Right kidney (tissue), 1 donor: ENCODE measurements around the gene AGPAT3.

Experiments
- DNase-seq: peaks from one replicate; pipeline ENCODE4 v3.0.0-alpha.2; 2016

AGPAT3 gene

DNA sequence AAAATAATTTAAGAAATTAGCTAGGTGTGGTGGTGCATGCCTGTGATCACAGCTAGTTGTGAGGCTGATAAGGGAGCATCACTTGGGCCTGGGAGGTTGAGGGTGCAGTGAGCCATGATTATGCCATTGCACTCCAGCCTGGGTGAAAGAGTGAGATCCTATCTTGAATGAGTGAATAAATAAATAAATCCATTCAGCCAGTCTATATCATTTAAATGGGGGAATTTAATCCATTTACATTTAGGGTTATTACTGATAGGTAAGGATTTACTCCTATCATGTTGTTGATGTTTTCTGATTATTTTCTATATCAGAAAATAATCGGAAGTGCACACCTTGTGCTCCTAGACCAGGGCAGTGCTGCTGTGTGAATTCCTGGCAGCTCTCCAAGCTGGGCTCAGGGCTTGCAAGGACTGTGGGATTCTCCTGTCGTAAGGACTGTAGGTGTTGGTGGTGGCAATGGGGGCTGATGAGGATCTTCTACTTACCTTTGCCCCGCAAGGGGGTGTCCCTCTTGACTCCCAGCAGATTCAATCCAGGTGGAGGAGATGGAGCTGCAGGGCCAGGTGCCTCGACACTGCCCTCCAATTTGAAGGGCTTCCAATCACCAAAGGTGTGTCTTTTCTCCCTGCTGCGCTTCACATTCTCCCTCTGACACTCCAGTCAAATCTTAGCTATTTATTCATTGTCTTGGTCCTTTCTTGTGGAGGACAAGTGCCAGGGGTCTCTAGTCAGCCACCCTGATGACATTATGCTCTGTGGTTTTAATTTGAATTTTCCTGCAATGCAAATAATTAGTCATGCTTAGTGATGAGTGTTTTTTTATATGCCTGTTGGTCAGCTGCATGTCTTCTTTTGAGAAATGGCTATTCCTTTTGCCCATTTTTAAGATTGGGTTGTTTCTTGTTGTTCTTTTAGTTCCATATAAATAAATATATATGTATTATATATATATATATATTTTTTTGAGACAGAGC lies 133.0 kb downstream of the AGPAT3 start:
- DNase-seq, result no peak

DNA sequence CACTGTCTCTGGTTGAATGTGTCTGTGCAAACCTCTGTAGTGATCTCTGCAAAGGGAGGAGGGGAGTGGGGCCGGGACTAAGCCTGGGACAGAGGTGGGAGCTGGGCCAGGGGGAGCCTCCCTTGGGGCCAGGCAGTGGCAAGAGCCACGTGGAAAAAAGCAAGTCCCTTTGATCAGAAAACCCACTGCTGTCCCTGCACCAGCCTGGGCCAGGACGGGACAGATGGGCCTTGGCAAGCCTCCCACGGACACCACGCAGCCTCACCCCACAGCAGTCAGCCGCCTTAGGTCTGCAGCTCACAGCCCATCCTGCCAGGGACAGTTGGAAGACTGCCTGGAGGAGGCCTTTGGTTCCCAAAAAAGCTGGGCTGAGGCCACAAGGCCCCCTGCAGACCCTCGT lies 135.3 kb downstream of the AGPAT3 start:
- no peak for DNase-seq

DNA sequence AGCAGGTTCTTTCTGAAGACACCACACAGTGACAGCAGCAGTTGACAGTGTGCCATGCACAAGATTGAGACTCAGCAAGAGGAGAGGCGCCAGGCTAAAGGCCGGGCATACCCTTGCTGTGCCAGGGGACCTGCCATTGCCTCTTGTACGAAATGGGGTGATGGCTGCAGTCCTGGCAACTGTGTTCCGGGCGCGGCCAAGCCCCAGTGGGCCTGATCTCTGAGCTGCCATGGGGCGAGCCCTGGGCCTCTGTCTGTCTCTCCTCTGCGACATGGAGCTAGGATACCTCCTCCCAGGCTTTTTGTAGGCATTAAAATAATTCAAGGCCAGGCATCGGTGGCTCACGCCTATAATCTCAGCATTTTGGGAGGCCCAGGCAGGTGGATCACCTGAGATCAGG lies 137.5 kb downstream of the AGPAT3 start:
- no peak for DNase-seq

DNA sequence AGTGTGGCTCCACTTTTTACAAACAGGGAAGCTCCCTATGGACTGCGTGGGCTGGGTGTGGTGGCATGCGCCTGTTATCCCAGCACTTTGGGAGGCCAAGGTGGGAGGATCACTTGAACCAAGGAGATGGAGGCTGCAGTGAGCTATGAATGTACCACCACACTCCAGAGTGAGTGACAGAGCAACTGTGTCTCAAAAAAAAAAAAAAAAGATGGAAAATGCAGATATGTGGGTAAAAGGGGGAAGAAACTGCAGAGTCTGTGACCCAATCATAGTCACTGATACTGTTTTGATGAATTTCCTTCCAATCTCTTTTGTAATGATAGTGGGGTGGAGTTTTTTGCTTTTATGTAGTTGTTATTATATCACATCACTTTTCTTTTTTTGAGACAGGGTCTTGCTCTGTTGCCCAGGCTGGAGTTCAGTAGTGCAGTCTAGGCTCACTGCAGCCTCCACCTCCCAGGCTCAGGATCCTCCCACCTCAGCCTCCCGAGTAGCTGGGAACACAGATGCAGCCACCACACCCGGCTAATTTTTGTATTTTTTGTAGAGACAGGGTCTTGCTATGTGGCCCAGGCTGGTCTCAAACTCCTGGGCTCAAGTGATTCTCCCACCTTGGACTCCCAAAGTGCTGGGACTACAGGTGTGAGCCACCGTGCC lies 138.4 kb downstream of the AGPAT3 start:
- DNase-seq, result no peak

DNA sequence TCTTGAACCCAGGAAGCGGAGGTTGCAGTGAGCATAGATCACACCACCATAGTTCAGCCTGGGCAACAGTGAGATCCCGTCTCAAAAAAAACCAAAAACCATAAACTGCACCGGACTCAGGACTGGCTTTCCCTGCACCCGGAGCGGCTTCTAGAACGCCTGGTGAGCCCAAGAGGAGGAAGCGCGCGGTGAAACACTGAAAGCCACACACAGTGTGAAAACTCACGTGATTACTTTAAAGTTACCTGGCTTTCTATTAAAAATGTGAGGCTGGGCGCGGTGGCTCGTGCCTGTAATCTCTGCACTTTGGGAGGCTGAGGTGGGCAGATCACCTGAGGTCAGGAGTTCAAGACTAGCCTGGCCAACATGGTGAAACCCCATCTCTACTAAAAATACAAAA lies 140.0 kb downstream of the AGPAT3 start:
- no peak for DNase-seq

DNA sequence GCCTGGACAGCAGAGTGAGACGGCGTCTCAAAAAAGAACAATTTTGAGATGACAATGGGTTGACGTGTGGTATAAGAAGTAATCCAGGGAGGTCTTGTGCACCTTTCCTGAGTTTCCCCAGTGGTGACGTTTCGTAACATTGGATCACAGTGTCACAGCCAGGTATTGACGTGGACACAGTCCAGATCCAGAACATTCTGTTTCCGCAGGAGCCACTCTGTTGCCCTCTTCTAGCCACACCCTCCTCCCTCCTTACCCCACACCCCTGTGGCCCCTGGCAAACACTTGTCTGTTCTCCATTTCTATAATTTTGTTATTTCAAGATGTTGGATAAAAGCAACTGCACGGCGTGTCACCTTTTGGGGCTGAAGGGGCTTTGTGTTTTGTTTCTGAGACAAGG lies 140.6 kb downstream of the AGPAT3 start:
- no peak for DNase-seq

DNA sequence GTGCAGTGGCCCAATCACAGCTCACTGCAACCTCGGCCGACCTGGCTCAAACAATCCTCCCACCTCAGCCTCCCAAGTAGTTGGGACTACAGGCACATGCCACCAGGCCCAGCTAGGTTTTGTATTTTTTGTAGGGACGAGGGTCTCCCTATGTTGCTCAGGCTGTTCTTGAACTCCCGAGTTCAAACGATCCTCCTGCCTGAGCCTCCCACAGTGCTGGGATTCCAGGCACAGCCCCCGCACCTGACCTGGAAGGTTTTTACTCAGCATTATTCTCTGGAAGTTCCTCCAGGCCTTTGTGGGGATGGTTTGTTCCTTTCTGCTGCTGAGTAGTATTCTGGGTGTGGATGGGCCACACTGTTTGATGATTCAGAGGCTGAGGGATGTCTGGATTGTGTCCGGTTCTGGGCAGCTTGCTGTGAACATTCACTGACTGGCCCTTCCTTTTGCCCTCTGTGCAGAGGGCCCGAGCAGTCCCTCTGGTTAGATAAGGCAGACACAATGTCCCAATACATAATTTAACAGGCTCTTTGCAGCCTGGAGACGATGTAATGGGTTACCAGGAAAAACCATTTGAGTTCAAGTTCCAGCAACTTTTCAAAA lies 141.1 kb downstream of the AGPAT3 start:
- DNase-seq, result no peak

DNA sequence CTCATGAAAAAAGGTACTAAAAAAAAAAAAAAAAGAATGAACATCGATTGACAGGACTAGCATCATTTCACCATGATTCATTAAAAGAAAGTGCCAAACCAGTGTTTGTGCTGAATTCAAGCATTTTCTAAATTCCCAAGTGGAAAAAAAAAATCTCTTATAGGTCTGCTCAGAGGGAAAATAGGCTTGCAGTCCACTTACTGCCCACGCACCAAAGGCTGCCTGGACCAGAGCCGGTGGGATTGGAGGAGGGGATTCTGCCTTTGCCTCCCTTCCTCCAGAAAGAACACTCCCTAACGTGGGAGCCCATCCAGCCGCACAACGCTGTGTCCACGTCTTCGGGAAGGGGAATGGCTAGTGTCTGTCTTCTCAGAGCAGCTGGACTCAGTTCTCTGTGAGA lies 141.6 kb downstream of the AGPAT3 start:
- no peak for DNase-seq

DNA sequence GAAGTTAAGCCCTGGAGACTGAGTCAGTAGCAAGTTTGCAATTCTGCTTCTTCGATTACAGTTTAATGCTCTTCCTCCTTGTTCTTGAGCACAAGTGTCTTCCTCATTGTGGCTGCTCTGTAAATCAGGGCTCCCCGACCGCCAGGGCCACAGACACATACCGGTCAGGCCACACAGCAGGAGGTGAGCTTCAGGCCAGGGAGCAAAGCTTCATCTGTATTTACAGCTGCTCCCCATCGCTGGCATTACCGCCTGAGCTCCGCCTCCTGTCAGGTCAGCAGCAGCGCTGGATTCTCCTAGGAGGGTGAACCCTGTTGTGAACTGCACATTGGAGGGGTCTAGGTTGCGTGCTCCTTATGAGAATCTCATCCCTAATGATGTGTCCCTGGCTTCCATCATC lies 145.4 kb downstream of the AGPAT3 start:
- no peak for DNase-seq

DNA sequence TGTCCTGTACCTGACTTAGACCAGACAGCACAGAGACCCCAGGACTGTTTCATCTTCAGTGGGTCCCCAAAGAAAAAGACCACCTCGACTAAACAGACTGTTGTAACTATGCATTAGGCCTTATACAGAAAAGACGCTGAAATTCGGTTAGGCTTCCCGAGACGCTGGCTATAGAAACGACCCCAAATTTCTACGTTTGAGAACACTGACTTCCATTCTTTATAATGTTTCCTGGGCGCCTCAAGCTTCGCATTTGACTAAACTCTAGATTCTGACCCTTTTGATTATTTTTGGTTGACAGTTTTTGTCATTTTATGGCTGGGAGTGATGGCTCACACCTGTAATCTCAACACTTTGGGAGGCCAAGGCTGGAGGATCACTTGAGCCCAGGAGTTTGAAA lies 146.1 kb downstream of the AGPAT3 start:
- DNase-seq, result no peak

DNA sequence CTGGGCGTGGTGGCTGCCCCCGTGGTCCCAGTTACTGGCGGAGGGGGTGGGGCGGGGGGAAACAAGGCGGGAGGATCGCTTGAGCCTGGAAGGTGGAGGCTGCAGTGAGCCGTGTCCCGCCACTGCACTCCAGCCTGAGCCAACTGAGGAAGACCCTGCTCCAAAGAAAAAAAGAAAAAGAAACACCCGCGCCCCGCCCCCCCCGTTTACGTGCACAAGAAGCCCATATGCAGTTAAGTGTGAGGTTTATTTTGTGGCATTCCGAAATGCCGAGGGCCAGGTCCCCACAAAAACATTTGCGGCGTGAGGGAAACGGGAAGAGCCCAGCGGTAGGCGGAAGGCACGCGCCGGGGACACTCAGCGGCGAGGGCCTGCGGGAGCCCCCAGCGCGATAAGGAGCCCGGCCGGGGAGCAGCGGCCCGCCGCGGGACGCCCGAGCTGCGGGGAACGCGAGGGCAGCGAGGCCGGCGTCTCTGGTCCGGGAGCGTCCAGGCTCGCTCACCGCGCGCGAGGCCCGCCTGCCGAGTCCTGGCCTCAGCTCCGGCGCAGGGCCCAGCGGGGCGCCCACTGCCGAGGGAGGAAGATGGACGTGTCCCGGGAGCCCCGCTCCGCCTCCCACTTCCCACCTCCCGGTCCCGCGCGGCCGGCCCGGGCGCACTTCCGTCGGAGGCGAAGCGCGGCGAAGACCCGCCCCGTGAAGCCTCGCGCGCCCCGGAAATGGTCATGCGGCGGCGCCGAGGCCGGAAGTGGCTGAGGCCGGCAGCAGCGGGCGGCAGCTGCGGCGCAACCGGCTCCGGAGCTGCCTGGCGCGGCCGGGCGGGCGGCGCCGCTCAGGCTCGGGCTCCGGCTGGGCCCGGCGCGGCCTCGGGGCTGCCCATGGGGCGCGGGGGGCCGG lies 146.8 kb downstream of the AGPAT3 start, which contains the start of gene TRAPPC10:
Gene TRAPPC10 (plus strand): TSS at position 731 of the 895 bp plus-strand sequence. CDS start 185 bp downstream, outside the sequence.
- peak; percentile 96 for DNase-seq

DNA sequence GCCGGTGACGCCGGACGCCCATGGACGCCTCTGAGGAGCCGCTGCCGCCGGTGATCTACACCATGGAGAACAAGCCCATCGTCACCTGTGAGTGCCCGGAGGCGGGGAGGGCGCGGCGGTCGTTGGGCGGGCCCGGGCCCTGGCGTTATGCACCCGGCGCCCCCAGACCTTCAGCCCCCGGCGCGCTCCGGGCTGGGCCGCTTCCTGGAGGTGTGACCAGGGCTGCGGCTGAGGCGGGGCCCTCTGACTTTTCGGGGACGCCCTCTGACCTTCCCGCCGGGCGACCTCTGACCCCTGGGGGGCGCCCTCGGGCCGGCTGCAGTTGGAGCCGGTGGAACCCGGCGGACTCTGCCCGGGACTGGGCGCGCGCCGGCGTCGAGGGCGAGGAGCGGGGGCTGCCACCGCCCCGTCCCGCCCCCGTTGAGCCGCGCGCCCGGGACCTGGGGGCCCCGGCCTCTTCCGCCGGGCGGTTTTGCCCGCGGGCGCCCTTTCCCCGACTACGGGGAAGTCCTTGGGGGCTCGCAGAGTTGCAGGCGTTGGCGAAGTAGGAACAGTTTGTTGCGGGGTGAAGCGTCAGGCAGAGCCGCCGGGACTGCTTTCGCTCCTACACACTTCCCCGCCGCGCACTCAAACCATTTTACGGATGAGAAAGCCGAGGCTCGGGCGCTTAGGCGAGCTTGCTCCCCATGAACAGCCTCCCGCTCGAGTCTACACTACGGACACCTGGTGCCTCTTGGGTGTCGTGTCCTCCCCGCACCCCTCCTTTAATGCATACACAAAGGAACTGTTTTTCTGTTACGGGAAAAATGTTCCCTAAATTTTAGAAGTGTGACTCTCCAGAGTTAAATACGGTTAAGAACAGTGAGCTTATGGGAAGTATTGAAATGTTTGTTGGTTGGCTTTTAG lies 147.7 kb downstream of the AGPAT3 start:
- peak; percentile 61 for DNase-seq

DNA sequence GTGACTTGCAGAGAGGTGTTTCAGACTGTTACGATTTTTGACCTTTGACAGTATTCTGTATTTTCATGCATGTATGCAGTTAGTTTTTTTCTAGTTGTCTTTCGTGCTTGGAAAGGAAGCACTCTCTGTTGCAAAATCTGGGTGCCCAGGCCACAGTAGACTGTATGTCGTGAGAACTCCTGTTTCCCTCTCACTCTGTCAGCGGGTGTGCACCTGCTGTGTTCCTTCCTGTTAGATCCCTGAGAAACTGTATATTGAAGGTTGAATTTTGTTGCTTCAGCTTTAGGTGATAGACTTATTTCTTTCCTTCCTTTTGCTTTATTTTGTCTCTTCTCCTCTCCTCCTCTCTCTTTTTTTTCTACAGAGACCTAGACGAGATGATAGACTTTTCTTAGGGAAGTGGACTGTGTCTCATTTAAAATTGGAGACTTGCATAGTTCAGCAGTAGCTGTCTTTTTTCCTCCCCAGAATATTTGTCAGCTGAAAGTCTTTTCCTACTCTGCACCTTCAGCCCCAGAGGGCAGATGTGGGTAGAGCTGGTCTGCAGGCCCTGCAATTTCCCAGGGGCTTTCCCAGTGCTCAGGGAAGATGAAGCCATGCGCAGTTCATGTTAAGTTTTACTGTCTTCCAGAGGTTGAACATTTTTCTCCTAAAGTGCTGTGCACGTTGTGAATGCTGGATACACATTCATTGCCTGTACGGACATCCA lies 148.5 kb downstream of the AGPAT3 start:
- DNase-seq, result no peak

DNA sequence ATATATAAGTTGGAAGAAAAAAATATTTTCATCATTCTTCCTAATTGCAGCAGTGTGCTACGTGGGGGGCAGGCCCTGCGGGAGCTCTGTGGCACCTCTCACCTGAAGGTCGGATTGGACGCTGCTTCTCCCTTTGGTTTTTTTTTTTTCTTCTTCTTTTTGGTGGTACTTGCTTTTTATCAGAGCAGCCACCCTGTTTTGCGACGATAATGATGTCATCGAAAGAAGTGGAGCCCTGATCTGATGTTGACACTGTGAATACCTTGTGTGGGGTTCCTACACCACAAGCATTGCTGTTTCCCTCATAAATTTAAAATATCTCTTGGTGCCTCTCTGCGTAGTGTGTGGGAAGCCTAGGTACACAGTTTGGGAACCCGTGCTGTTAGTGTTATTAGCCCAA lies 152.6 kb downstream of the AGPAT3 start:
- no peak for DNase-seq

DNA sequence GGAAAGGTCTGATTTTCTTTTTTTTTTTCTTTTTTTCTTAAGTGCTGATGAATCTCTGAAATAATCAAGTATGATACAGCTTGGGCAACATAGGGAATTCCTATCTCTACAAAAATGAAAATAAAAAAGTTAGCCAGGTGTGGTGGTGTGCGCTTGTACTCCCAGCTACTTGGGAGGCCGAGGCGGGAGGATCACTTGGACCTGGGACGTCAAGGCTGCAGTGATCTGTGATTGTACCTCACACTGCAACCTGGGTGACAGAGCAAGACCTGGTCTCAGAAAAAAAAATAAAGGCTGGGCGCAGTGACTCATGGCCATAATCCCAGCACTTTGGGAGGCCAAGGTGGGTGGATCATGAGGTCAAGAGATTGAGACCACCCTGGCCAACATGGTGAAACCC lies 153.1 kb downstream of the AGPAT3 start:
- no peak for DNase-seq

DNA sequence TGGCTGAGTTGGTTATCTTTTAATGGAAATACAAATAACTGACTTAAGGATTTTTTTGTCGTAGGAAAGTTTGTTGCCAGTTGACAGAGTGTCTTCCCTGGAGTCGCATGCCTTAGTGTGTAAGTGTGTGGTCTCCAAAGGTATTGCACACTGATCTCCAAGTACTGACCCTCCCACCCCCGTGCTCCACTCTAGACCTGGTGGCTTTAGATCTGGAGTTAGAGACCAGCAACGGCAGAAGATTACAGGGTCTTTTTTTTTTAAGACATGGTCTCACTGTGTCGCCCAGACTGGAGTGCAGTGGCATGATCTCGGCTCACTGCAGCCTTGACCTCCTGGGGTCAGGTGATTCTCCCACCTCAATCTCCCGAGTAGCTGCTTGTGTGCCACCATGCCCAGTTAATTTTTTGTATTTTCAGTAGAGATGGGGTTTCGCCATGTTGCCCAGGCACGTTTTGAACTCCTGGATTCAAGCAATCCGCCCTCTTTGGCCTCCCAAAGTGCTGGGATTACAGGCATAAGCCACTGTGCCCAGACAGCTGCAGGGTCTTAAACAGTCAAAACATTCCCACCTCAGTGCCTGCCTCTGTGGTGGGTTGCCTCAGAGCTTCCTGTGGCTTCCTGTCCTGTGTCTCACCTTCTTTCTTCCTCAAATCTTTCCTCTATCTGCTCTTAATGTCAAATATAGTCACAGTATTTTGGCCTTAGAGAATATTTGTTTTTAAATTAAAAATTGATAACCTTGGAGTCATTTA lies 154.0 kb downstream of the AGPAT3 start:
- DNase-seq, result no peak

DNA sequence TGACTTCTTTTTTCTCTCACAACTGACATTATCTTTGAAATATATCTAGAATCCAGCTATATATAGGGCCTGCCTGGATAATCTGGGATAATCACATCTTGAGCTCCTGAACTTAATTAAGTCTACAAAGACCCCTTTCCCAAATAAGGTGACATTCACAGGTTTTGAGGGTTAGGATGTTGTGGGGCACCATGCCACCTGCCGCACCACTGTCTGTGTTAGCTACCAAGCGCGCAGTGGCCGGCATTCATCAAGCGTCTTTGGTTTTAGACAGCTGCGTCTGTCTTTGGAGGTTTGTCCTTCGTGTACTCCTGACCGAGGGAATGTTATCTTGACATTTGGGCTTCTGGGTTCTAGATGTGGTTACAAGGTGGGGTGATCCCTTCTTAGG lies 154.5 kb downstream of the AGPAT3 start:
- no peak for DNase-seq

DNA sequence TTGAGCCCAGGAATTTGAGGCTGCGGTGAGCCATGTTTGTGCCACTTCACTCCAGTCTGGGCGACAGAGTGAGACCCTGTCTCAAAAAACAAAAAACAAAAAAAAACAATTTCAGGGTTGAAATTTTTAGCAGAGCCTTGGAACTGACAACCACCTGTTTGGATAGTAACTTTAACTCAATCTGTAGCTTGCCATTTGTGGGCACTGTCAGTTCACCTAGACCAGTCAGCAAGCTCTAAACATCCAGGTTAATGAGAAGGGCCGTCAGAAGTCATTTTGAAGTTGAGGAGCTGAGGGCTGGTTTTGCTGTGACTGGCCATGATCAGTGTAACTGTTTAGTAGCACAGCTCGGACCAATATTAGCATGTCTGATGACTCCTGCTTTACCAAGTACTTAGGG lies 155.5 kb downstream of the AGPAT3 start:
- DNase-seq, result no peak

DNA sequence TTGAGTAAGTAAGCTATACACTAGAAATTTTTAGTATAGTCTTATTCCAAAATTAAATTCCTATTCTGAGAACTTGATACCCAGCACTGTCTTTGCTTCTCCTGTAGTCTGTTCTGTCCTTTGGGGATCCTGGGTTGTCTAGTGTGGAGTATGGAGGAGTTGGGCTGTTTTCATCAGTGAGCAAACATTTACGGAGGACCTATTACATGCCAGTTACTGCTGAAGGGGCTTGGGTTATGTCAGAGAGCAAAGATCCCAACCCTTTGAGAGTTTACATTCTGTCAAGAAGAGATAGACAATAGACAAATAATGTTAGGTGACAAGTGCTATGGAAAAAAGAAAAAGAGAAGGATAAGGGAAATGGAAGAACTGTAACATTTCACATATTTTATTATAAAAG lies 156.0 kb downstream of the AGPAT3 start:
- DNase-seq, result no peak

DNA sequence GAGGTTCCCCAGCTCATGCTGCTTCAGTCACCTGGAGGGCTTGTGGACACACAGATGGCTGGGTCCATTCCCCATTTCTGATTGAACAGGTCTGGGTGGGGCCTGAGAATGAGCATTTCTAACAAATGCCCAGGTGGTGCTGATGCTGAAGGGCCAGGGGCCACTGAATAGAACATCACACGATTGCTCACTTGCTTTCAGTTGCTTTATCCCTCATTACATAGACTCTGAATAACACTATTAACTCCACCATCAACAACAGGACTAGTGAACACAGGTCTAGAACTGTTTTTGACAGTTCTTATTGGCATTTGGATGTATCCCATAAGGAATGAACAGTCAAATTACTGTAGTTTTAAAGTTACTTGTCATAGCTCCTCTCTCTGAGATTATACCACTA lies 159.2 kb downstream of the AGPAT3 start:
- DNase-seq, result no peak
